Cardiac muscle cell (in vitro differentiated cells and primary cell): ENCODE measurements around the gene USP54. TPM values are rescaled to one million over a fixed set of nuclear protein-coding genes. Genes with fewer than 3 reads are reported as not detected.
A peak's percentile ranks its signal among the peaks of the same experiment; 100 is the strongest.

Experiments
- DNase-seq, 2 donors: peaks; one replicate each; pipeline versions ENCODE4 v3.0.0 to v3.0.0-alpha.2; 2010 to 2017; ENCODE audit warnings: low read depth in 1 of 2, low spot score in 1 of 2
- H3K27ac ChIP-seq: fragments of 200-600 bp; sonication (generic); 2 replicates; pipeline ENCODE4 v1.5.1; 2016
- H3K27me3 ChIP-seq: fragments of 200-600 bp; sonication (generic); 2 replicates; pipeline ENCODE4 v1.6.0; 2016; ENCODE audit warnings: control low read depth
- H3K36me3 ChIP-seq: fragments of 200-600 bp; sonication (generic); 2 replicates; pipeline ENCODE4 v1.5.1; 2016; ENCODE audit warnings: control low read depth
- H3K4me1 ChIP-seq: fragments of 200-600 bp; sonication (generic); 2 replicates; pipeline ENCODE4 v1.8.1; 2017; ENCODE audit warnings: low read depth, mild to moderate bottlenecking, mixed run types
- H3K4me3 ChIP-seq: fragments of 200-600 bp; sonication (generic); 2 replicates; pipeline ENCODE4 v1.5.1; 2016; ENCODE audit warnings: mild to moderate bottlenecking
- H3K9me3 ChIP-seq: fragments of 200-600 bp; sonication (generic); 2 replicates; pipeline ENCODE4 v1.5.1; 2017; ENCODE audit warnings: low read depth, mild to moderate bottlenecking, control low read depth
- polyA plus RNA-seq: library from polyadenylated mRNA; unstranded; fragments of >200 nt; fragmentation: Nextera tagmentation; extraction: Ambion mirVana; gene quantifications from 2 replicates; pipeline ENCODE4 v1.2.1, GENCODE V29; 2016
- total RNA-seq: library from RNA; depleted of rRNA; stranded (reverse); fragments of >200 nt; gene quantifications from 2 replicates; pipeline ENCODE4 v1.2.3, GENCODE V29; 2016
- TF ChIP-seq, protein P1 (sequence below): IDR thresholded peaks from 2 replicates; pipeline ENCODE4 v1.5.1; 2012; ENCODE audit warnings: low read depth, mild to moderate bottlenecking, low read length

Gene USP54
- total and polyA plus RNA-seq, 2 experiments from 2014 or later = 10.6 to 12.4 TPM

- Histone ChIP-seq H3K27me3 (no peaks in the 10 kb centered on the region), H3K27ac (no peak overlapping the region), H3K36me3 (no peaks in the 10 kb centered on the region), H3K9me3 (no peaks in the 10 kb centered on the region), H3K4me3 (no peak overlapping the region), H3K4me1 (no peaks in the 10 kb centered on the region)
- TF ChIP-seq, protein P1, sequence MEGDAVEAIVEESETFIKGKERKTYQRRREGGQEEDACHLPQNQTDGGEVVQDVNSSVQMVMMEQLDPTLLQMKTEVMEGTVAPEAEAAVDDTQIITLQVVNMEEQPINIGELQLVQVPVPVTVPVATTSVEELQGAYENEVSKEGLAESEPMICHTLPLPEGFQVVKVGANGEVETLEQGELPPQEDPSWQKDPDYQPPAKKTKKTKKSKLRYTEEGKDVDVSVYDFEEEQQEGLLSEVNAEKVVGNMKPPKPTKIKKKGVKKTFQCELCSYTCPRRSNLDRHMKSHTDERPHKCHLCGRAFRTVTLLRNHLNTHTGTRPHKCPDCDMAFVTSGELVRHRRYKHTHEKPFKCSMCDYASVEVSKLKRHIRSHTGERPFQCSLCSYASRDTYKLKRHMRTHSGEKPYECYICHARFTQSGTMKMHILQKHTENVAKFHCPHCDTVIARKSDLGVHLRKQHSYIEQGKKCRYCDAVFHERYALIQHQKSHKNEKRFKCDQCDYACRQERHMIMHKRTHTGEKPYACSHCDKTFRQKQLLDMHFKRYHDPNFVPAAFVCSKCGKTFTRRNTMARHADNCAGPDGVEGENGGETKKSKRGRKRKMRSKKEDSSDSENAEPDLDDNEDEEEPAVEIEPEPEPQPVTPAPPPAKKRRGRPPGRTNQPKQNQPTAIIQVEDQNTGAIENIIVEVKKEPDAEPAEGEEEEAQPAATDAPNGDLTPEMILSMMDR = no peak
- DNase-seq = no peak
These were observed 105.8 kb downstream of the USP54 start for GRCh38 chr10:73485320-73485719.

DNA sequence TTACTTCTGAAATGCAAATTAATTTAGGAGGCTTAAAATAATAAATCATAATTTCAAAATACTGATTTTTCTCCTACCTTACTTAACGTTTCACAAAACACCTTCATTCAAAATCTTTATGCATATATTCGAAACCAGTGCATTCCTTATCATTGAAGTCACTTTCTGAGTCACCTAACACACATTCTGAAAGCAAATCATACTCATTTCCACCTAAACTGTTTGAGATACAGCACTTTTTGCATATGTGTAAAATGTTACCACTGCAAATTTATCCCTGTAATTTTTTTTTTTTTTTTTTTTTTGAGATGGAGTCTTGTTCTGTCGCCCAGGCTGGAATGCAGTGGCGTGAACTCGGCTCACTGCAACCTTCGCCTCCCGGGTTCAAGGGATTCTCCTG, 111.0 kb downstream of the USP54 start:
- DNase-seq = peak in 1 of 2 donors; percentile 27
- peaks cover 25% of the 10 kb centered on the region for H3K36me3 ChIP-seq
- no peaks in the 10 kb centered on the region for H3K27me3 ChIP-seq
- H3K27ac ChIP-seq = no peak overlapping the region
- TF ChIP-seq, protein P1 = no peak
- no peaks in the 10 kb centered on the region for H3K9me3 ChIP-seq
- H3K4me3 ChIP-seq = no peak overlapping the region
- no peaks in the 10 kb centered on the region for H3K4me1 ChIP-seq

GRCh38 chr10:73478636-73479035, 112.5 kb downstream of the USP54 start:
- Histone ChIP-seq H3K4me1 (no peaks in the 10 kb centered on the region), H3K9me3 (no peaks in the 10 kb centered on the region), H3K36me3 (peaks cover 35% of the 10 kb centered on the region), H3K27ac (no peak overlapping the region), H3K4me3 (no peak overlapping the region), H3K27me3 (no peaks in the 10 kb centered on the region)
- TF ChIP-seq, protein P1 = no peak
- DNase-seq = no peak

DNA sequence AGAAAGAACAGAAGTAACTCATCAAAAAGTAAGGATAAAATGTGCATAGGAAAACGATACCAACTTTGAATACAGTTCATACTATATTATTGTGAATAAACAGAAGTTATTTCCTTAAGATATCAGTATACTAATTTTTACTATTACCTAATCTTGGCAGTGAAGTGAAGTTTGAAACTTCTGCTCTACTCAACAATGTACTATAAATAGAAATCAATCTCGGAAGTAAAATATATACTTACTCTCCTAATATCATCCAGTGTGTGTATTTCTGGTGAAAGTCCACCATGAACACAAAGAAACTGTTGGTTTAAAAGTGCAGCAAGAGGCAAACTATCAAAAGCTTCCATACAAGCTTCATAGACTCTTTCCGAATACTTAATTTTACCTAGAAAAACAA, 119.9 kb downstream of the USP54 start:
- Histone ChIP-seq H3K27ac (no peak overlapping the region), H3K4me3 (no peak overlapping the region), H3K27me3 (no peaks in the 10 kb centered on the region), H3K9me3 (no peaks in the 10 kb centered on the region), H3K36me3 (peaks cover 45% of the 10 kb centered on the region), H3K4me1 (peaks cover 34% of the 10 kb centered on the region)
- no peak for DNase-seq
- TF ChIP-seq, protein P1 = no peak

DNA sequence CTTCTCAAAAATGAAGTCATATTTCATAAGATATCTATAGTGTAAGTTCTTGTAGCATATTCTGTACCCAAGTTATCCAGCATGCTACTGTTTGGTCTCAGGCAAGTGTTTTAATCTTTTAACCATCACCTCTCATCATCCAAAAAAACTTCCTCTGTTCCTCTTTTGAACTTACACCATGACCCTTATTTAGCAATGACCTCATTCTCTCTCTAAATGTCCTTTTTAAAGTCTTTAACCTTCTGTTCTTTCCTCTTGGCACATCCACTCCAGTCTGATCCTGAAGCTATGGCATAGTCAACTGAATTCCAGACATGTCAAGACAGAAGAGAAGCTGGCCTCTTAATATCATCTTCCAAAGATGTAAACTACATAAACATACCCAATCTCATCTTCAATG, 121.6 kb downstream of the USP54 start:
- peaks cover 34% of the 10 kb centered on the region for H3K4me1 ChIP-seq
- H3K27me3 ChIP-seq = no peaks in the 10 kb centered on the region
- TF ChIP-seq, protein P1 = no peak
- H3K36me3 ChIP-seq = peaks cover 34% of the 10 kb centered on the region
- no peak overlapping the region for H3K4me3 ChIP-seq
- no peak for DNase-seq
- H3K9me3 ChIP-seq = no peaks in the 10 kb centered on the region
- peak overlapping the region; percentile 27 for H3K27ac ChIP-seq

DNA sequence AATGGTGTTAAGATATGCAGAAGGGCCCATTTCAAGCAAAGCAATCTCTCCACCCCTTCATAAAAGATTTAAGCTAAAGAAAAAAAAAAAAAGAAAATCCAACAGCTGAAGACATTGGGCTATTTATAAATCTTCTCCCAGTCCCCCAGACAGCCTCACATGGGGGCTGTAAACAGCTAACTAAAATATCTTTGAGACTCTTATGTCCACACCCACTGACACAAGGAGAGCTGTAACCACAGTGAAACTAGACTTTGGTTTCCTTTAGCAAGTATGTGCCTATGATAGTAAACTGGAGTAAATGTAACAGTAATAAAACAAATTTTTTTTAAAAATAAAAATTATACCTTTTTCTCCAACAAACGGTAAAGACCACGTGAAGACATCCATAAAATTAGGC, 123.9 kb downstream of the USP54 start:
- no peaks in the 10 kb centered on the region for H3K9me3 ChIP-seq
- TF ChIP-seq, protein P1 = no peak
- H3K36me3 ChIP-seq = peaks cover 22% of the 10 kb centered on the region
- no peak overlapping the region for H3K27ac ChIP-seq
- no peak overlapping the region for H3K4me3 ChIP-seq
- peaks cover 34% of the 10 kb centered on the region for H3K4me1 ChIP-seq
- peak in 1 of 2 donors; percentile 18 for DNase-seq
- no peaks in the 10 kb centered on the region for H3K27me3 ChIP-seq
